RWPE1 (cell line): ENCODE results near the gene PERP.
A peak's percentile ranks its signal among the peaks of the same experiment; 100 is the strongest.

Experiments
- CTCF ChIA-PET: fragments of 350-600 bp; sonication (Branson Sonifier 250); formaldehyde crosslinking; extraction: SDS; loops from one replicate; lab custom pipeline; 2021; lab: Yijun Ruan, JAX
- POLR2A ChIA-PET: fragments of 400-600 bp; formaldehyde crosslinking; extraction: SDS; loops from one replicate; lab custom pipeline; 2020; ENCODE audit warnings: antibody characterized with exemption; ENCODE audit not compliant: low non-redundant PET; lab: Yijun Ruan, JAX
- DNase-seq: peaks from one replicate; pipeline ENCODE4 v3.0.0; 2012; ENCODE audit warnings: low spot score
- H3K27ac ChIP-seq: fragments of 450-650 bp; 2 replicates; pipeline ENCODE4 v1.5.1; 2017
- CTCF ChIP-seq: fragments of 450-650 bp; conservative IDR thresholded peaks from 2 replicates; pipeline ENCODE4 v1.5.1; 2017; ENCODE audit warnings: low read depth, mild to moderate bottlenecking

The PERP gene

GRCh38 chr6:138107078-138107751 is at the start of gene PERP:
Gene PERP, minus strand, starts transcription at chr6:138107419. Its CDS starts 79 bp downstream, at chr6:138107340.
- ChIA-PET POLR2A (interaction anchor here (0.6 kb wide), 1 partner anchor 1267 kb away, joined by 3 read pairs; the partner anchor contains the start of gene CITED2), CTCF (interaction anchor here (0.6 to 1.5 kb wide), 3 partner anchors 26 to 500 kb away, joined by 3 to 7 read pairs (median 3); no protein-coding TSS in a partner anchor)
- peak within 1 kb of the TSS; percentile 93 for H3K27ac ChIP-seq
- peak; percentile 41 for TF ChIP-seq CTCF
- DNase-seq = peak; percentile 89

GRCh38 chr6:138155443-138155842 is 48.2 kb upstream of the PERP start:
- no peak for DNase-seq
- ChIA-PET CTCF (no interaction called here), POLR2A (no interaction called here)
- H3K27ac ChIP-seq = no peak overlapping the region
- TF ChIP-seq CTCF = no peak

- CTCF ChIA-PET = interaction anchor here (0.6 to 0.8 kb wide), 2 partner anchors 253 to 555 kb away, joined by 3 read pairs; no protein-coding TSS in a partner anchor
- DNase-seq = no peak
Measured at GRCh38 chr6:138146544-138146943, 39.3 kb upstream of the PERP start.

GRCh38 chr6:138145402-138145801 is 38.2 kb upstream of the PERP start:
- ChIA-PET POLR2A (no interaction called here), CTCF (interaction anchor here (0.7 kb wide), 1 partner anchor 8 kb away, joined by 3 read pairs; no protein-coding TSS in a partner anchor)
- H3K27ac ChIP-seq = no peak overlapping the region
- no peak for DNase-seq
- TF ChIP-seq CTCF = no peak

More at GRCh38 chr6:138146544-138146943, 39.3 kb upstream of the PERP start:
- TF ChIP-seq CTCF = no peak
- no peak overlapping the region for H3K27ac ChIP-seq
- POLR2A ChIA-PET = no interaction called here

GRCh38 chr6:138142806-138143205 is 35.6 kb upstream of the PERP start:
- DNase-seq = no peak
- no peak for TF ChIP-seq CTCF
- CTCF ChIA-PET = interaction anchor here (0.5 kb wide), 1 partner anchor 1156 kb away, joined by 3 read pairs; no protein-coding TSS in a partner anchor

GRCh38 chr6:138129190-138129589 is 22.0 kb upstream of the PERP start:
- no peak for DNase-seq
- ChIA-PET CTCF (no interaction called here), POLR2A (no interaction called here)
- no peak for TF ChIP-seq CTCF
- no peak overlapping the region for H3K27ac ChIP-seq

More at GRCh38 chr6:138142806-138143205, 35.6 kb upstream of the PERP start:
- no peak overlapping the region for H3K27ac ChIP-seq
- POLR2A ChIA-PET = no interaction called here
